ENCODE data around the gene AP2A2. TPM values are rescaled to one million over a fixed set of nuclear protein-coding genes. Genes with fewer than 3 reads are reported as not detected.
"Not testable (repeated sequence)": the region's sequence is repeated elsewhere in the genome, so short reads cannot be mapped to it uniquely, and the experiment has no call there.

Gene AP2A2
- total RNA-seq, 1 experiment from 2014 or later: 47.1 TPM

DNA sequence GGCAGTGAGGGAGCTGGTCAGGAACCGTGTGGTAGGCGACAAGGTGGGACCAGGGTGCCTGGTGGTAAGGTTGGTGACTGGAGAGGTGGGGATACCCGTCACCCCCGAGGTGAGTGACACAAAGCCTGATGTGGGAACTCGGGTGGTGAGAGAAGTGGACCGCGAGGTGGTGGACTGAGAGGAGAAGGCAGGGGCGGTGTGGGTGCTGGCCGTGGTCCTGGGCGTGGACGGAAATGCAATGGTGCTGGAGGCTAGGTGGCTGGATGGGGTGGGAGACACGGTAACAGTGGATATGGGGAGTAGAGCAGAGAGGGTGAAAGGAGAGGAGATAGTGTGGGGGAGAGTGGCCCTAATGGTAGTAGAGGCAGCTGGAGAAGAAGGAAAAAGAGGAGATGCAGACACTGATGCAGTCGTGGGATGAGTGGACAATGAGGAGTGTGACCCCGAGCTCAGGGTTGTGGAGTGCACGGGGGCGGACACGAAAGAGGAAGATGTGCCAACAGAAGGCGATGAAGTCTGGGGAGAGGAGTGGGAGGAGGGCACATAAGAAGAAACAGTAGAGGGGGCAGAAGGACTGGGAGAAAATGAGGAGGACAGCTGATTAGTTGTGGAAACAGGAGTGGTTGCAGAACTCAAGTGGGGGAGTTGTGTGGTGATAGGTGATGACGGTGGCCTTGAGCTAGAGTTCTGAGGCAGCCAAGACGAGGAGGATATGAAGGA, 90.3 kb downstream of the AP2A2 start (continued):
- TF ChIP-seq AR (CRISPR knock-in tag; IDR thresholded peaks at IDR 0.05): no peak
- no peak for TF ChIP-seq ZNF263 (CRISPR knock-in tag; IDR thresholded peaks at IDR 0.05; ENCODE audit: low read depth)

DNA sequence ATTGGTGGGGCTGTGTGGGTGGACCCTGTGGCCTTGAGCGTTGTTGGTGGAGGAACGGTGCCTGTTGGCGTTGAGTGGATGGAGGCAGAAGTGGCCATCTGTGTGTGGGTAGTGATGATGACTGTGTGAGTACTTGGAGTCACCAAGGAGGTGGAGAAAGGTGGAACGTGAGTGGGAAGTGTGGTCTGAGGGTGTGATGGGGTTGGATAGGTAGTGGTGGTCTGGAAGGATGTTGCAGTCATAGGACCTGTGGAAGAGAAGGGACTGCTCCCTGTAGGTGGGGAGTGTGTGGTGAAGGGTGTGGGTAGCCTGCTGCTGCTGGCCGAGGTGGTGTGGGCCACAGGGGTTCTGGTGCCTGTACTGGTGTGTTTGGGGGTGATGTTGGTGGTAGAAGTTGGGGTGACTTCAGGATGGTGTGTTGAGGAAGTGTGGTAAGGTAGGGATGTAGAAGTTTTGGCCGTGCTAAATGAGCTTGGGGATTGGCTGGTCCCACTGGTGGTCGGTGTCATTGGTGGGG, 91.0 kb downstream of the AP2A2 start:
- peaks cover 16% of the 10 kb centered on the region for H3K36me3 Mint-ChIP-seq
- H3K4me1 Mint-ChIP-seq; DNase-seq (ENCODE audit: low spot score); CTCF ChIA-PET; H3K4me3 Mint-ChIP-seq; H3K27me3 Mint-ChIP-seq (ENCODE audit: low read depth); ATAC-seq; POLR2A ChIA-PET; H3K27ac Mint-ChIP-seq: not testable (repeated sequence)
- peaks cover 24% of the 10 kb centered on the region for H3K9me3 Mint-ChIP-seq

- POLR2A ChIA-PET: no interaction called here
- H3K36me3 Mint-ChIP-seq: peaks cover 16% of the 10 kb centered on the region
- ATAC-seq (no peak), DNase-seq (ENCODE audit: low spot score) (no peak)
- H3K27ac Mint-ChIP-seq: no peak overlapping the region
- no peaks in the 10 kb centered on the region; the same call in 1 of the 2 replicates for H3K27me3 Mint-ChIP-seq (ENCODE audit: low read depth)
- peaks cover 24% of the 10 kb centered on the region for H3K9me3 Mint-ChIP-seq
- 0 out of 2 replicates have a peak, but pooled peaks cover 3% of the 10 kb centered on the region for H3K4me1 Mint-ChIP-seq
- H3K4me3 Mint-ChIP-seq: no peak overlapping the region
- CTCF ChIA-PET: no interaction called here
- TF ChIP-seq PRRX2 (CRISPR knock-in tag; IDR thresholded peaks at IDR 0.05) (no peak), KAT7 (CRISPR knock-in tag; IDR thresholded peaks at IDR 0.05; ENCODE audit: borderline replicate concordance) (no peak), ZNF425 (CRISPR knock-in tag; conservative IDR thresholded peaks at IDR 0.05) (no peak), CDX4 (CRISPR knock-in tag; IDR thresholded peaks at IDR 0.05; ENCODE audit: borderline replicate concordance) (no peak)
- TF ChIP-seq, protein P1, sequence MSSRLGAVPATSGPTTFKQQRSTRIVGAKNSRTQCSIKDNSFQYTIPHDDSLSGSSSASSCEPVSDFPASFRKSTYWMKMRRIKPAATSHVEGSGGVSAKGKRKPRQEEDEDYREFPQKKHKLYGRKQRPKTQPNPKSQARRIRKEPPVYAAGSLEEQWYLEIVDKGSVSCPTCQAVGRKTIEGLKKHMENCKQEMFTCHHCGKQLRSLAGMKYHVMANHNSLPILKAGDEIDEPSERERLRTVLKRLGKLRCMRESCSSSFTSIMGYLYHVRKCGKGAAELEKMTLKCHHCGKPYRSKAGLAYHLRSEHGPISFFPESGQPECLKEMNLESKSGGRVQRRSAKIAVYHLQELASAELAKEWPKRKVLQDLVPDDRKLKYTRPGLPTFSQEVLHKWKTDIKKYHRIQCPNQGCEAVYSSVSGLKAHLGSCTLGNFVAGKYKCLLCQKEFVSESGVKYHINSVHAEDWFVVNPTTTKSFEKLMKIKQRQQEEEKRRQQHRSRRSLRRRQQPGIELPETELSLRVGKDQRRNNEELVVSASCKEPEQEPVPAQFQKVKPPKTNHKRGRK (CRISPR knock-in tag; IDR thresholded peaks at IDR 0.05; ENCODE audit: borderline replicate concordance): no peak
- TF ChIP-seq, protein P2, sequence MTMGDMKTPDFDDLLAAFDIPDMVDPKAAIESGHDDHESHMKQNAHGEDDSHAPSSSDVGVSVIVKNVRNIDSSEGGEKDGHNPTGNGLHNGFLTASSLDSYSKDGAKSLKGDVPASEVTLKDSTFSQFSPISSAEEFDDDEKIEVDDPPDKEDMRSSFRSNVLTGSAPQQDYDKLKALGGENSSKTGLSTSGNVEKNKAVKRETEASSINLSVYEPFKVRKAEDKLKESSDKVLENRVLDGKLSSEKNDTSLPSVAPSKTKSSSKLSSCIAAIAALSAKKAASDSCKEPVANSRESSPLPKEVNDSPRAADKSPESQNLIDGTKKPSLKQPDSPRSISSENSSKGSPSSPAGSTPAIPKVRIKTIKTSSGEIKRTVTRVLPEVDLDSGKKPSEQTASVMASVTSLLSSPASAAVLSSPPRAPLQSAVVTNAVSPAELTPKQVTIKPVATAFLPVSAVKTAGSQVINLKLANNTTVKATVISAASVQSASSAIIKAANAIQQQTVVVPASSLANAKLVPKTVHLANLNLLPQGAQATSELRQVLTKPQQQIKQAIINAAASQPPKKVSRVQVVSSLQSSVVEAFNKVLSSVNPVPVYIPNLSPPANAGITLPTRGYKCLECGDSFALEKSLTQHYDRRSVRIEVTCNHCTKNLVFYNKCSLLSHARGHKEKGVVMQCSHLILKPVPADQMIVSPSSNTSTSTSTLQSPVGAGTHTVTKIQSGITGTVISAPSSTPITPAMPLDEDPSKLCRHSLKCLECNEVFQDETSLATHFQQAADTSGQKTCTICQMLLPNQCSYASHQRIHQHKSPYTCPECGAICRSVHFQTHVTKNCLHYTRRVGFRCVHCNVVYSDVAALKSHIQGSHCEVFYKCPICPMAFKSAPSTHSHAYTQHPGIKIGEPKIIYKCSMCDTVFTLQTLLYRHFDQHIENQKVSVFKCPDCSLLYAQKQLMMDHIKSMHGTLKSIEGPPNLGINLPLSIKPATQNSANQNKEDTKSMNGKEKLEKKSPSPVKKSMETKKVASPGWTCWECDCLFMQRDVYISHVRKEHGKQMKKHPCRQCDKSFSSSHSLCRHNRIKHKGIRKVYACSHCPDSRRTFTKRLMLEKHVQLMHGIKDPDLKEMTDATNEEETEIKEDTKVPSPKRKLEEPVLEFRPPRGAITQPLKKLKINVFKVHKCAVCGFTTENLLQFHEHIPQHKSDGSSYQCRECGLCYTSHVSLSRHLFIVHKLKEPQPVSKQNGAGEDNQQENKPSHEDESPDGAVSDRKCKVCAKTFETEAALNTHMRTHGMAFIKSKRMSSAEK (CRISPR knock-in tag; IDR thresholded peaks at IDR 0.05; ENCODE audit: borderline replicate concordance): no peak
Measured at GRCh38 chr11:1017269-1018005, 91.8 kb downstream of the AP2A2 start.

Measured in WTC11 (cell line).